HG03103 (cell line): ENCODE measurements around the gene TIMM23B.
"Not testable (repeated sequence)": the region's sequence is repeated elsewhere in the genome, so short reads cannot be mapped to it uniquely, and the experiment has no call there.

Experiments used
- ATAC-seq: cut with Tn5 transposase; IDR thresholded peaks from one replicate; pipeline ENCODE4 v1.9.1; 2021; ENCODE audit warnings: low read depth; ENCODE audit not compliant: unreplicated experiment

Gene TIMM23B

DNA sequence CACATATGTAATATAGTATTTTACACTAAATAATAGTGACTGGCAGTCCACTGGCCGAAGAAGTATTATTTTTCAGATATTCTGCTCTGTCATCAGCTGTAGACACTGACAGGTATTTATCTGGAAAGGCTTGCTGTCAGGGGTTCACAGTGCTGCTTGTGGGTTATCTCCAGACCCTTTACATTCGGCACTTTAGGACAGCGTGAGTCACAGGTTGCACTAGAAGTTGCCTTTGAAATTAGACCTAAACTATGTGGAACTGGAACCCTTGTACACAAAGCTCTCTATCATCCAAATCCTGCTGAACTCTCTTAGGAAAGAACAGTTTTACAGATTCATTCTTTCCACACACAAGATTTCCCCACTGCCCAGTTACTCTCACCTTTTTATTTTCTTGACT is 30.2 kb downstream of the TIMM23B start:
- ATAC-seq: not testable (repeated sequence)

DNA sequence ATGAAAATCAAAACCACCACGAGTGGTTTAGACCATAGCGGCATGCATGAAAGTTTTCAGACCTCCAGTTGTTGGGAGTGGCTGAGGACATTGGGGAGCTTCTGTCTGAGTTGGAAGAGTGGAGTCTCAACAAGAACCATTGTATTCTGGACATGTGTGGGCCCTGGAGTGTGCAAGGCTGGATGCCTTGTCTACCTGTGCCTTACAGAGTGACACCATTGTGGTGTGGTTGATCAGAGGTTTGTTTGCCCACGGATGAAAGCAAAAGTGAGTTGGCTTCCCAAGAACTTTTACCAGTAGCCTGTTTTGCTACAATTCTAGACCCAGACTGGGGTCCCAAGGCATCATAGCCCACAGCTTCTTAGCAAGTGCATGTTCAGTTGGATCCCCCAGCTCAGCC is 35.9 kb downstream of the TIMM23B start:
- ATAC-seq: not testable (repeated sequence)

DNA sequence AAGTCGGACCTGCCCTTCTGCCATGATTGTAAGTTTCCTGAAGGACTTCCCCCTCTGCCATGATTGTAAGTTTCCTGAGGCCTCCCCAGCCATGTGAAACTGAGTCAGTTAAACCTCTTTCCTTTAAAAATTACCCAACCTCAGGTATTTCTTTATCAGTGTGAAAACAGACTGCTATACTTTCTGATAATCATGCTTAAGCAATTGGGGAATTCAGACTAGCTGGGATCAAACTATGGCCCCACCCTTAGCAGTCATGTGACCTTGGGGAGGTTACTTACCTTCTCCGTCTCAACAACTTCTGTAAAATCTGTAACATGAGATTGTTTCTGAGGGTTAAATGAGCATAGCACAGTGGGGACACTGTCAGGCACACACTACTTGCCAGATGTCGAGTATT is 45.4 kb downstream of the TIMM23B start:
- ATAC-seq: not testable (repeated sequence)

DNA sequence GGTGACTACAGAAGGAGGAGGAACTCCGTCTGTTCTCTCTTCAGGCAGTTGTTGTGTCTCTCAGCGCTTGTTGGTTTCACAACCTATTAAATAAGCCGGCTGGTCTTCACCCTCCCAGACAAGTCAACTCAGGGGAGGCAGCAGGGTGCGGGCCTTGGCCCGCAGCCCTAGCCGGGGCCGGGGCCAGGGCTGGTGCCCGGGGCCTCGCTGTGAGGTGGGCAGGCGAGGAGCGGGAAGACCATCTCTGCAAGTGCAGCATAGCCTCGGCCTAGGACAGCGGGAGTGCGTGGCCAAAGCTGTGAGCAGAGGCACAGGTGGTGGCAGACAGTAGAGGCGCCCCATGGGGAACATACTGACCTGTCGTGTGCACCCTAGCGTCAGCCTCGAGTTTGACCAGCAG is 46.5 kb downstream of the TIMM23B start, which contains the start of gene AGAP6:
Gene AGAP6, plus strand, starts transcription at position 31 of the 400 bp plus-strand sequence. Its CDS starts 310 bp downstream, at position 341.
- ATAC-seq: not testable (repeated sequence)

DNA sequence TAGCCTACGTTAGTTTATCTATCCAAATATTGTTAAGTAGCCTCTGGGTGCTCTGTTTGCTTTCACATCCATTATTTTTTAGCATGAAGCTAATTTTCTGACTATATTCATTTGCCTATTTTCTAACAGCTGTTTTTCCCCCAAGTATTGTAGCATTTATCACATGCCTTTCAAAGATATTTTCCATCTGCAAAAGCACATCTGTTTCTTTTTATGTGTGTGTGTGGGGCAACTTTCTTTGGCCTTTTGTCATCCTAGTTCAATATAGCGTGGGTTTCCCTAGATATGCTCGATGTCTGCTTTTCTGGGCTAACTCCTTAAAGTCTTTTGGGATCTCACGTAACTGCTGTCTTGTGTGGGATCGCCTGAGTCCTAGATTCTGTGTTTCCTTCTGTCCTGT is 53.5 kb downstream of the TIMM23B start:
- ATAC-seq: not testable (repeated sequence)

DNA sequence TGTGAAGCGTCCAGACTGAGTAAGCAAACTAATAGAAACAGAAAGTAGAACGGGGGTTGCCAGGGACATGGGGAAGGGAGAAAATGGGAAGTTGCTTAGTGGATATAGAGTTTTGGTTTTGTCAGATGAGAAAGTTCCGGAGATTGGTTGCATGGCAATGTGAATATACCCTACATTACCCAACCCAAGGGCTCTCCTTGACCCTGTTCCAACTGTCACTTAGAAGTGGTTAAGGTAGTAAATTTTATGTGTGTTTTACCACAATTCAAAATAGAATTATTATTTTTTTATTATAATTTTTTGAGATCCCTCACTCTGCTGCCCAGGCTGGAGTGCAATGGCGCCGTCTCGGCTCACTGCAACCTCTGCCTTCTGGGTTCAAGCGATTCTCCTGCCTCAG is 72.2 kb downstream of the TIMM23B start:
- not testable (repeated sequence) for ATAC-seq

DNA sequence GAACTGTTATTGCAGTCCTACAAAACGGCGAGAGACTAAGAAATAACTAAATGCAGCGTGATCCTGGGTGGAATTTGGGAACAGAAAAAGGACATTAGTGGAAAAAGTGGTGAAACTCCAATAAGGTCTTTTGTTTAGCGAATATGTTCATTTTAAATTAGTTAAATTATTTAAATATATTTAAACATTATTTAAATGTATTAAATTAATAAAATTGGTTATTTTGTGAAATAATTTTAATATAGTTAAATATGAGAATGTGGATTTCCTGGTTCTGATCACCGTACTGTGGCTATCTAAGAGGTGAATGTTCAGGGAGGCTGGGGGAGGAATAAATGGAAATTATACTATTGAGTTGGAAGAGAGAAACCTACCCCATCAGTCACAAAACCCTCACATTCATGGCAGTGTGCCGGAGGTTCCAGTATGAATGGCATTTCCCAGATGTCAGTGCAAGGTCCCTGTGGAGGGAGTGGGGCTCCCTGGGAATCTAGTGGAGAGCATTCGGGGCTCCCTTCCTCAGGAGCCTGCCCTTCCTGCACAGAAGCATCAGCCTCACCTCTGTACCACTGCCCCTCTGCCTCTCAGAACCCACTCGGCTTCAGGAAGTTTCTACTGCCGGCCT is 73.9 kb downstream of the TIMM23B start:
- not testable (repeated sequence) for ATAC-seq

DNA sequence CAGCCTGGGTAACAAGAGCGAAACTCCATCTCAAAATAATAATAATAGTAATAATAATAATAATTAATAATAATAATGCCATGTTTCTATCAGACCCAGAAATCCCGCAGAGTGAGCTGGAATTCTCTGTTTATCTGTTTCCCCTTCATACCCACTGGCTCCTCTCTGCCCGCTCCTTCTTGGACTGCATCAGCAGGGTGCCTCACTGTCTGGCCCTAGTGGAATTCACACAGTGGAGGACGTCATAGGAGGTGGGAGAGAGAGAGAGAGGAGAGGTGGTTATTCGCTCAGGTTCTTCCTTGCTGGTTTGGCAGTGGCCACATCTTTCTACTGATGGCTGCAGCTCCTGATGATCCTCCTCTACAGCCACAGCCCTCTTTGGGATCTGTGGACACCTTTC is 75.1 kb downstream of the TIMM23B start:
- ATAC-seq: not testable (repeated sequence)

DNA sequence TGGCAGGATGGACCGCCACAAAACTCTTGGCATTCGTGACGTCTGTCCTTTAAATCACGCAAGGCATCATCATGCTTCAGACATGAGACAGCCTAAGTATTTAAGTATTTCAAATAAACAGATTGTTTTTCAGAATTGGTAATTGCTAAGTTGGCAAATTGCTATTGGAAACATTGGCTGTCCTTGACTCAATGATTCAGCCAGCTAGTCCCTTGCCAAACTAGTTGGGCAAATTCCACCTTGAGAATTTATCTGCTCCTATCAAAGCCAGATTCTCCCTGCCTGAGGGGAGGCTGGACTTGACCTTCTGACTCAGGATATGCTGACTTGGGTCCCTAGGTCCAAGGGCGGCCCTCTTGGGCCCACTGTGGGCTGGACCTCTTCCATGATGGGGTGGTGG is 75.8 kb downstream of the TIMM23B start:
- not testable (repeated sequence) for ATAC-seq

DNA sequence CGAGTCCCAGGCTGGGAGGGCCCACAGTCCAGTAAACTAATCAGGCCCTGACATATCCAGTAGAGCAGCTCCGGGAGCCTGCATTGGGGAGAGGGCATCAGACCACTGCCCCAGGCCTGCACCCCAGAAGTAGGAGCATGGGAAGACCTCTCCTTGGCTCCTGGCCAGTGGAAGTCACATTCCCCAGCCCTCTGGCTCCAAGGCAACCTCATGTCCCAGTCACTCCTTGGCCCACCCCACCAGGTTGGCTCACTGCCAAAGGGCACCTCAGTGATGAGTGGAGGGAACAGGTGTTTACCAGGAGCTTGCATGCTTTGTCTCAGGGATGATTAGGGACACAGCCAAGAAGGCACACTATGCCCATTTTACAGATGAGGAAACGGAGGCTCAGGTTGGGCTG is 77.4 kb downstream of the TIMM23B start:
- ATAC-seq: not testable (repeated sequence)

DNA sequence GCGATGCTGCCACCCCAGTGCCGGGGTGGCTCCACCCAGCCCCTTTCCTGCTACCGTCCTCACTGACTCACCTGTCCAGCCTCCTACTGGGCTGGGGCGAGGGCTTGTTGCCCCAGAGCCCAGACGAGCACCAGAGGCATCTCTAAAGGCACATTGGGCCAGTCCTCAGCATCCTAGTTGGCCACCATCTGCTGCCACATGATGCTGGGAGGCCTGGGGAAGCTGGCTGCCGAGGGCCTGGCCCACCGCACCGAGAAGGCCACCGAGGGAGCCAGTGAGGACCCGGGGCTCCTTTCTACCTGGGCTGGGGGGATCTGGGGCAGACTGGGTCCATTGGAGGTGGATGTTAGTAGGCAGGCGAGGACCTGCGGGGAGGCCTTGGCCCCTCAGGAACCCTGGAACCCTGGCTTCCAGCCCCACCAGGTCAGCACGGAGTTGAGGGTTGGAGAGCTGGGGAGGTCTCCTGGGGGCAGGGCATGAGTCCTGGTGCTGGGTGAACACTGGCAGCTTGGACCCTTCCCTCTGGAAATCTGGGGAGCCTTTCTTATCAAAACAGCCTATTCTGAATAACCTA is 78.7 kb downstream of the TIMM23B start:
- not testable (repeated sequence) for ATAC-seq

DNA sequence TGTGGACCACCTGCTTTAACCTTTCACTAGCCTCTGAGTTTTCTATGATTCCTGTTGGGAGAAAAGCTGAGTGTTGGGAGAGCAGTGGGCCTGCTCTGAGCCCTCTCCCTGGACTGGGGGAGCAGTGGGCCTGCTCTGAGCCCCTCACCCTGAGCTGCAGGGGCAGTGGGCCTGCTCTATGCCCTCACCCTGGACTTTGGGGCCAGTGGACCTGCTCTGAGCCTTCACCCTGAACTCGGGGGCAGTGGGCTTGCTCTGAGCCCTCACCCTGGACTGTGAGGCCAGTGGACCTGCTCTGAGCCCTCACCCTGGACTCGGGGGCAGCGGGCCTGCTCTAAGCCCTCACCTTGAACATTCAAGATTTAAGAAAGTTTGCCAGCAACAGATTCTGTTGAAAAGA is 79.8 kb downstream of the TIMM23B start:
- no peak for ATAC-seq
